Keratinocyte (primary cell): ENCODE data around the gene HMGA1. TPM values are rescaled to one million over a fixed set of nuclear protein-coding genes. Genes with fewer than 3 reads are reported as not detected.
"Not testable (repeated sequence)": the region's sequence is repeated elsewhere in the genome, so short reads cannot be mapped to it uniquely, and the experiment has no call there.

Experiments used
- DNase-seq: peaks from one replicate; pipeline ENCODE4 v3.0.0-alpha.2; 2011; ENCODE audit warnings: low read depth, missing footprints, low spot score
- FAIRE-seq: peaks from 2 replicates; lab custom pipeline; 2011; peaks lifted over from hg19 to GRCh38; lab: Jason Lieb, UNC
- H2AFZ ChIP-seq: 2 replicates; pipeline ENCODE4 v1.6.0; 2012; ENCODE audit warnings: low read length, control low read depth, inconsistent platforms; ENCODE audit not compliant: control insufficient read depth
- H3K27ac ChIP-seq: 2 replicates; pipeline ENCODE4 v1.5.1; 2011; ENCODE audit warnings: low read length; ENCODE audit not compliant: control insufficient read depth, insufficient read depth
- H3K27me3 ChIP-seq: 3 replicates; pipeline ENCODE4 v1.6.0; 2011; ENCODE audit warnings: low read length; ENCODE audit not compliant: control insufficient read depth, insufficient read depth; ENCODE audit errors: extremely low read depth
- H3K36me3 ChIP-seq, 2 experiments: 2 replicates in 1 of 2; 3 replicates in 1 of 2; pipeline ENCODE4 v1.5.1; 2011; ENCODE audit warnings: low read length in 2 of 2, mild to moderate bottlenecking in 1 of 2; ENCODE audit not compliant: control insufficient read depth in 2 of 2, insufficient read depth in 2 of 2; ENCODE audit errors: extremely low read depth in 1 of 2
- H3K4me1 ChIP-seq: 3 replicates; pipeline ENCODE4 v1.5.1; 2011; ENCODE audit warnings: low read length; ENCODE audit not compliant: control insufficient read depth, insufficient read depth; ENCODE audit errors: extremely low read depth
- H3K4me2 ChIP-seq: 3 replicates; pipeline ENCODE4 v1.6.0; 2011; ENCODE audit warnings: low read depth, low read length; ENCODE audit not compliant: control insufficient read depth, insufficient read depth; ENCODE audit errors: extremely low read depth
- H3K4me3 ChIP-seq, 3 experiments: fragments of 200-600 bp in 1 of 3; sonication (generic) in 1 of 3; 2 replicates in 2 of 3; 3 replicates in 1 of 3; pipeline ENCODE4 v1.5.1; 2011 to 2016; ENCODE audit warnings: low read length in 3 of 3, mild to moderate bottlenecking in 3 of 3, control low read depth in 2 of 3, inconsistent platforms in 1 of 3, low read depth in 1 of 3, mixed read lengths in 1 of 3, mixed run types in 1 of 3, moderate library complexity in 1 of 3; ENCODE audit not compliant: control insufficient read depth in 2 of 3, insufficient read depth in 2 of 3; ENCODE audit errors: extremely low read depth in 1 of 3
- H3K79me2 ChIP-seq: 2 replicates; pipeline ENCODE4 v1.6.0; 2012; ENCODE audit warnings: low read length; ENCODE audit not compliant: control insufficient read depth, insufficient read depth
- H3K9ac ChIP-seq: 3 replicates; pipeline ENCODE4 v1.6.0; 2011; ENCODE audit warnings: low read length; ENCODE audit not compliant: control insufficient read depth, insufficient read depth; ENCODE audit errors: extremely low read depth
- H3K9me1 ChIP-seq: 3 replicates; pipeline ENCODE4 v1.6.0; 2011; ENCODE audit warnings: low read length; ENCODE audit not compliant: control insufficient read depth, insufficient read depth; ENCODE audit errors: extremely low read depth
- H3K9me3 ChIP-seq: 2 replicates; pipeline ENCODE4 v1.5.1; 2012; ENCODE audit warnings: low read depth, low read length; ENCODE audit not compliant: control insufficient read depth
- H4K20me1 ChIP-seq: 3 replicates; pipeline ENCODE4 v1.6.0; 2011; ENCODE audit warnings: low read length; ENCODE audit not compliant: control insufficient read depth, insufficient read depth; ENCODE audit errors: extremely low read depth
- CTCF ChIP-seq, 3 experiments: IDR thresholded peaks in 1 of 3; conservative IDR thresholded peaks in 1 of 3; optimal IDR thresholded peaks in 1 of 3; 2 replicates in 2 of 3; 3 replicates in 1 of 3; pipeline versions ENCODE3 to v1.5.1; 2011; ENCODE audit warnings: low read length in 3 of 3, mild to moderate bottlenecking in 3 of 3, moderate library complexity in 2 of 3, control low read depth in 1 of 3, inconsistent platforms in 1 of 3; ENCODE audit not compliant: insufficient read depth in 2 of 3; ENCODE audit errors: extremely low read depth in 1 of 3
- EZH2 ChIP-seq: IDR thresholded peaks from one replicate; pipeline ENCODE4 v1.6.1; 2012; ENCODE audit warnings: inconsistent platforms, mild to moderate bottlenecking, low read length, moderate library complexity
- dilution Hi-C: fragments of 300-500 bp; cut with MboI; formaldehyde crosslinking; loops from one replicate; pipeline ENCODE4 v1.7.0; 2020; ENCODE audit warnings: low sequenced_read_pairs; ENCODE audit not compliant: extremely low pct_ligation_motif_present
- polyA plus RNA-seq, 5 experiments: library from polyadenylated mRNA; depleted of rRNA in 3 of 5; stranded (reverse) in 3 of 5; stranded (forward) in 1 of 5; unstranded in 1 of 5; fragments of >200 nt; gene quantifications; 1 replicate in 1 of 5; 2 replicates in 3 of 5; 3 replicates in 1 of 5; pipeline versions ENCODE4 v1.2.1 to v1.2.3, GENCODE V29; 2011 to 2012; ENCODE audit warnings: missing spikeins in 2 of 5, low read depth in 1 of 5, low replicate concordance in 1 of 5

Gene HMGA1
- polyA plus RNA-seq, 1 donor (not counting 4 experiments of a cell fraction or from before 2014, with no cell fraction given), result 160 TPM

- Histone ChIP-seq H2AFZ (no peak overlapping the region), H3K4me1 (no peaks in the 10 kb centered on the region), H3K9me3 (no peaks in the 10 kb centered on the region), H3K79me2 (no peaks in the 10 kb centered on the region), H3K27ac (no peak overlapping the region), H3K4me3 (no peak overlapping the region), H3K4me2 (no peak overlapping the region), H3K9me1 (no peaks in the 10 kb centered on the region), H3K36me3 (no peaks in the 10 kb centered on the region), H3K9ac (no peak overlapping the region), H4K20me1 (no peaks in the 10 kb centered on the region), H3K27me3 (no peaks in the 10 kb centered on the region)
- FAIRE-seq, result no peak
- dilution Hi-C loops, result no loop called here
- DNase-seq, result no peak
- no peak for TF ChIP-seq CTCF (optimal IDR thresholded peaks at IDR 0.05 in 1 of 3, IDR thresholded peaks at IDR 0.05 in 1 of 3, conservative IDR thresholded peaks at IDR 0.05 in 1 of 3; ENCODE audit: extremely low read depth in 1 of 3, insufficient read depth in 2 of 3, low read length in 3 of 3)
- no peak for TF ChIP-seq EZH2
Observed at GRCh38 chr6:34267746-34268145, 31.1 kb downstream of the HMGA1 start.

GRCh38 chr6:34269132-34269531, 32.5 kb downstream of the HMGA1 start:
- DNase-seq, H3K9me1 ChIP-seq, H3K27ac ChIP-seq, H3K9me3 ChIP-seq, H3K4me1 ChIP-seq, H3K4me3 ChIP-seq, H3K79me2 ChIP-seq, H4K20me1 ChIP-seq, FAIRE-seq, H3K27me3 ChIP-seq, dilution Hi-C loops, H2AFZ ChIP-seq, H3K4me2 ChIP-seq, H3K36me3 ChIP-seq, H3K9ac ChIP-seq: not testable (repeated sequence)

GRCh38 chr6:34269658-34270341, 33.1 kb downstream of the HMGA1 start:
- H3K4me2 ChIP-seq, H2AFZ ChIP-seq: not testable (repeated sequence)

More at GRCh38 chr6:34269658-34270341, 33.1 kb downstream of the HMGA1 start:
- H3K9me3 ChIP-seq, H3K27ac ChIP-seq, H3K36me3 ChIP-seq, H3K9me1 ChIP-seq, H3K9ac ChIP-seq, FAIRE-seq, H3K79me2 ChIP-seq, H3K27me3 ChIP-seq, H3K4me3 ChIP-seq, H3K4me1 ChIP-seq, dilution Hi-C loops, H4K20me1 ChIP-seq, DNase-seq: not testable (repeated sequence)
